ENCODE measurements around the gene KRT40. TPM values are rescaled to one million over a fixed set of nuclear protein-coding genes. Genes with fewer than 3 reads are reported as not detected.

The KRT40 gene
- total RNA-seq, 1 donor from 2014 or later = not detected

GRCh38 chr17:40938981-40939380 is 45.1 kb downstream of the KRT40 start:
- no peak overlapping the region for H3K4me3 ChIP-seq (ENCODE audit: low read depth, low read length)
- no peak for TF ChIP-seq CTCF (conservative IDR thresholded peaks at IDR 0.05; ENCODE audit: low read depth, low read length)
- DNase-seq (ENCODE audit: low read depth) = no peak

- no peak for TF ChIP-seq CTCF (conservative IDR thresholded peaks at IDR 0.05; ENCODE audit: low read depth, low read length)
Observed at GRCh38 chr17:40937384-40937819, 46.7 kb downstream of the KRT40 start, which contains the start of gene KRT23. Gene KRT23 (minus strand): TSS chr17:40937646. CDS start chr17:40936603, 1,043 bp downstream.

DNA sequence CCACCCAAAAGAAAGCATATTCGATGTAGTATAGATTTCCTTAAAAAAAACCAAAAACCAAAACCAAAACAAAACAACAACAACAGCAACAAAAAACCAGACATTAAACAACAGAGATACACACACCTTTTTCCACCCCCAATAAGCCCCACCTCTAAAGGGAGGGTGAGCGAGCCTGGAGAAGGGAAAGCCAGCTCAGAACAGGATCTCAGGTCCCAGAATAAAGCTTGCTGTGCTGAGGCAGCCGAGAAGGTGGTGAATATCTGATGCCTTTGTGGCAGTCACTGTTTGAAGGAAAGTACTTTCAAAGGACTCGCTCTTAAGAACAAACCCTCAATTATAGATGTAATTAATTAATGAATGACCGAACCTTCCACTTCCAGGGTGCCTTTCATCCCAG is 47.1 kb downstream of the KRT40 start:
- DNase-seq (ENCODE audit: low read depth) = no peak
- TF ChIP-seq CTCF (conservative IDR thresholded peaks at IDR 0.05; ENCODE audit: low read depth, low read length) = no peak
- H3K4me3 ChIP-seq (ENCODE audit: low read depth, low read length) = peak overlapping the region; percentile 29

More at GRCh38 chr17:40937384-40937819, 46.7 kb downstream of the KRT40 start, which contains the start of gene KRT23:
- peak within 1 kb of the TSS; percentile 29 for H3K4me3 ChIP-seq (ENCODE audit: low read depth, low read length)
- DNase-seq (ENCODE audit: low read depth) = no peak

DNA sequence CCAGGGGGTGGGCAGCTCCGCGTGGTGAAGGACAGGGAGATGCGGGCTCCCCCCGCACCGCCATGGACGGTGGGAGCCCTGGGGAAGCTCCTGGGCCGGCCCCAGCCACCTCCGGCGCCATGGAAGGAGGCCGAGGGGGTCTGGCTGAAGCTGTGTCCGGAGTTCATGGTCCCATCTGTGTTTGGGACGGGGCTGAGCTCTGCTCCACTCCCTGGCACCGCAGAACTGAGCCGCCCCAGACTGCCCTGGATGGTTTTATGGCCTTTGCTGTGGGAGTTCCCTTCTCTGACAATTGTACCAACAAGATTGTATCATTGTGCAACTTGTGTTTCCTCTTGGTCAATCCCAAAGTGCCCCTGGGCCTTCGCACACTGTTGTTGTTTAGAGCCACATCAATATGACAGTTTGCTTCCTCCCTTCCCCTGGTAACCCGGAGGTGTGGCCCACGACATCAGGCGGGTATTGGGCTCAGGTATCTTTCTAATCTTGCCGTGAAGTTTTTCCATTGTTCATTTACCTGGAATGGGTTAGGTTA is 47.6 kb downstream of the KRT40 start:
- no peak for TF ChIP-seq CTCF (conservative IDR thresholded peaks at IDR 0.05; ENCODE audit: low read depth, low read length)
- no peak for DNase-seq (ENCODE audit: low read depth)
- H3K4me3 ChIP-seq (ENCODE audit: low read depth, low read length) = no peak overlapping the region

DNA sequence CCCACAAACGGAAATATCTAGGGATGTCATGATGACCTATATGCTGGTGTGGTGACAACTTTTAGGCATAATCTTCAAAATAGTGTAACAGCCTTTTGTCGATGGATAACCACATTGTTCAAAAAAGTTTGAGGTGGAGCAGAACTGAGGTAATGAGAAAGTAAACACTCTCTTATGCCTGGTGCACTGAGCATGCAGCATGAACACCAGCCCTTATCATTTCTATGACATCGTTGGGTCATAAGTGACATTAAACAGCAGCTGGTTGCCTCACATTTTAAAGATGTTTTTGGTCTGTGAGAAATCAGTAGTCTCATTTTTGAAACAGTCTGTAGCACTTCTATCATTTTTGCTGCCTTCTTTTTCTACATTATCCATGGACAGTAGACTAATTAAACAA is 48.5 kb downstream of the KRT40 start:
- no peak overlapping the region for H3K4me3 ChIP-seq (ENCODE audit: low read depth, low read length)
- no peak for DNase-seq (ENCODE audit: low read depth)
- no peak for TF ChIP-seq CTCF (conservative IDR thresholded peaks at IDR 0.05; ENCODE audit: low read depth, low read length)

DNA sequence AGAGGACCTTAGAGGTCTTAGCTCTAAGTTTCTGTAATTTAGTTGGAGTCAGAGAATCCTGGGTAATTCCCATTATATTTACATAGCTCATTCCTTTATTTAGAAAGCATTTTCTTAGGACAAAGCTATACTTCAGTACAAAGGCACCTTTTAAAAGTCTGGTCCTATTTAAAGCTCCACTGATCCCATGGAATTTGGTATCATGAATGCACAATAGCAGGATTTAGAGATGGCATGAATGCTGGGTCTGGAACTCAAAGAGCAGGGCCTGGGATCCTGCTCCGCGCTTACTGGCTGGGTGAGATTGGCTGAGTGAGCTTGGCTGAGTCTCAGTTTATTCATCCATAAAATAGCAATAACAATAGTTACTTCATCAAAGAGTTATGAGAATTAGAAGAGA is 51.5 kb downstream of the KRT40 start:
- TF ChIP-seq CTCF (conservative IDR thresholded peaks at IDR 0.05; ENCODE audit: low read depth, low read length) = no peak
- DNase-seq (ENCODE audit: low read depth) = peak; percentile 83
- H3K4me3 ChIP-seq (ENCODE audit: low read depth, low read length) = no peak overlapping the region

DNA sequence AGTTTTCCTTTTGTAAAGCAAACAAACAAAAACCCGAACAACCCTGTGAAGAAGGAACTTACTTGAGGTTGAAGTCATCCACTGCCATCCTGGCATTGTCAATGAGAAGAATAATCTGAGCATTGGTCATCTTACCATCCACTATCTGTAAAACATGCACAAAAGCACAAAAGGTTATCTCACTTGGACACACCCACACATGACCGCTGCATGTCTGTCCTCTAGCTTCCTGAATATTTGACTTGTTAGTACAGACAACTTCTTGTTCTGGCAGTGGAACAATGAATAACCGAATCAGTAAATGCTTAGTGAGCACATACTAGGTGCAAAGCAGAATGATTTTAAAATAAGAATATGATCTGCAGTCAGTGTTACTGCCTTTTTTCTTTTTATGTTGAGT is 52.8 kb downstream of the KRT40 start:
- DNase-seq (ENCODE audit: low read depth) = no peak
- H3K4me3 ChIP-seq (ENCODE audit: low read depth, low read length) = no peak overlapping the region
- TF ChIP-seq CTCF (conservative IDR thresholded peaks at IDR 0.05; ENCODE audit: low read depth, low read length) = no peak
